Erythroblast (primary cell): ENCODE data around the gene BEX1.

Experiments
- GATA1 ChIP-seq: IDR thresholded peaks from 2 replicates; pipeline ENCODE4 v1.6.1; 2011; ENCODE audit warnings: low read depth, mild to moderate bottlenecking, control low read depth, low read length, moderate library complexity
- POLR2A ChIP-seq: IDR thresholded peaks from 2 replicates; pipeline ENCODE4 v1.6.1; 2011; ENCODE audit warnings: mild to moderate bottlenecking, low read length

- peak; percentile 36 for TF ChIP-seq POLR2A
- no peak for TF ChIP-seq GATA1
Observed at GRCh38 chrX:103063918-103064434, at the start of gene BEX1.
